Measurements from ENCODE around the gene TMEM100.

- TF ChIP-seq POLR2A (IDR thresholded peaks at IDR 0.05; ENCODE audit: low read depth, low read length), result no peak
- TF ChIP-seq POLR2AphosphoS5 (IDR thresholded peaks at IDR 0.05; ENCODE audit: low read depth, low read length), result no peak
- TF ChIP-seq POU2F2 (IDR thresholded peaks at IDR 0.05; ENCODE audit: low read depth, low read length), result no peak
- TF ChIP-seq TAF1 (IDR thresholded peaks at IDR 0.05; ENCODE audit: low read depth, low read length), result no peak
- no peak for TF ChIP-seq SPI1 (IDR thresholded peaks at IDR 0.05; ENCODE audit: low read depth, low read length)
- no peak for TF ChIP-seq PAX5 (IDR thresholded peaks at IDR 0.05; ENCODE audit: insufficient read depth, low read length, severe bottlenecking)
These were observed 6.8 kb upstream of the TMEM100 start for GRCh38 chr17:55729484-55729883.
